IMR-90 (cell line): ENCODE results near the gene PROX2. TPM values are rescaled to one million over a fixed set of nuclear protein-coding genes. Genes with fewer than 3 reads are reported as not detected.

Experiments
- ATAC-seq: fragments of 200-7000 bp; cut with Tn5 transposase; 2 replicates; pipeline ENCODE4 v1.9.1; 2020; ENCODE audit warnings: low read depth, mild to moderate bottlenecking, moderate library complexity
- BruUV-seq: library from RNA; stranded (reverse); fragments of 400-500 nt; replicated peaks from 2 replicates; lab custom pipeline; 2021; lab: Mats Ljungman, UMichigan
- CTCF ChIA-PET: fragments of 300-600 bp; formaldehyde crosslinking; extraction: SDS; loops from one replicate; lab custom pipeline; 2021; ENCODE audit warnings: antibody characterized with exemption; lab: Yijun Ruan, JAX
- POLR2A ChIA-PET: fragments of 300-600 bp; sonication (Branson Sonifier 250); formaldehyde crosslinking; loops from one replicate; lab custom pipeline; 2022; ENCODE audit warnings: antibody characterized with exemption; ENCODE audit not compliant: unreplicated experiment; lab: Charles Lee
- DNase-seq: peaks from one replicate; pipeline ENCODE4 v3.0.0; 2013
- H2AFZ ChIP-seq: replicated peaks from 2 replicates; pipeline ENCODE3; 2013; ENCODE audit warnings: low read length, mild to moderate bottlenecking; ENCODE audit not compliant: poor library complexity
- H2AK5ac ChIP-seq: 2 replicates; pipeline ENCODE4 v1.6.1; 2013; ENCODE audit warnings: low read depth, low read length, inconsistent platforms
- H2AK9ac ChIP-seq: replicated peaks from 2 replicates; pipeline ENCODE3; 2013; ENCODE audit warnings: mild to moderate bottlenecking, low read depth, low read length, moderate library complexity; ENCODE audit not compliant: poor library complexity
- H2BK120ac ChIP-seq: 2 replicates; pipeline ENCODE4 v1.6.1; 2013; ENCODE audit warnings: low read depth, low read length, inconsistent platforms
- H2BK15ac ChIP-seq: 3 replicates; pipeline ENCODE4 v1.6.1; 2013; ENCODE audit warnings: low read depth, low read length, inconsistent platforms
- H2BK20ac ChIP-seq: 2 replicates; pipeline ENCODE4 v1.6.1; 2013; ENCODE audit warnings: low read depth, mild to moderate bottlenecking, inconsistent platforms, low read length, moderate library complexity
- H2BK5ac ChIP-seq: 2 replicates; pipeline ENCODE4 v1.6.1; 2013; ENCODE audit warnings: mild to moderate bottlenecking, low read depth, low read length, inconsistent platforms; ENCODE audit not compliant: poor library complexity, severe bottlenecking
- H3K14ac ChIP-seq: replicated peaks from 2 replicates; pipeline ENCODE4 v1.6.1; 2013; ENCODE audit warnings: low read depth, low read length, inconsistent platforms
- H3K18ac ChIP-seq: 2 replicates; pipeline ENCODE4 v1.6.1; 2013; ENCODE audit warnings: low read depth, low read length, control low read depth
- H3K23ac ChIP-seq: 2 replicates; pipeline ENCODE4 v1.6.1; 2013; ENCODE audit warnings: low read depth, low read length, inconsistent platforms
- H3K27ac ChIP-seq: 2 replicates; pipeline ENCODE4 v1.5.1; 2013; ENCODE audit warnings: mild to moderate bottlenecking, control low read depth, low read length; ENCODE audit not compliant: insufficient read depth
- H3K27me3 ChIP-seq: 2 replicates; pipeline ENCODE4 v1.6.1; 2013; ENCODE audit warnings: low read length; ENCODE audit not compliant: control insufficient read depth, insufficient read depth
- H3K36me3 ChIP-seq: 2 replicates; pipeline ENCODE4 v1.6.1; 2013; ENCODE audit warnings: low read length, mixed read lengths; ENCODE audit not compliant: control insufficient read depth, insufficient read depth
- H3K4ac ChIP-seq: 2 replicates; pipeline ENCODE4 v1.6.1; 2013; ENCODE audit warnings: low read depth, low read length, inconsistent platforms
- H3K4me1 ChIP-seq: 2 replicates; pipeline ENCODE4 v1.6.1; 2013; ENCODE audit warnings: low read length, mixed read lengths; ENCODE audit not compliant: control insufficient read depth, insufficient read depth
- H3K4me2 ChIP-seq: 2 replicates; pipeline ENCODE4 v1.6.1; 2013; ENCODE audit warnings: low read depth, mild to moderate bottlenecking, control low read depth, low read length, moderate library complexity
- H3K4me3 ChIP-seq: 2 replicates; pipeline ENCODE4 v1.5.1; 2013; ENCODE audit warnings: low read depth, mild to moderate bottlenecking, control low read depth, low read length, moderate library complexity; ENCODE audit not compliant: insufficient read depth
- H3K56ac ChIP-seq: 2 replicates; pipeline ENCODE4 v1.6.1; 2013; ENCODE audit warnings: low read length, inconsistent platforms; ENCODE audit not compliant: insufficient read depth; ENCODE audit errors: extremely low read depth
- H3K79me1 ChIP-seq, 2 experiments: 2 replicates each; pipeline ENCODE4 v1.6.1; 2013; ENCODE audit warnings: low read length in 2 of 2, inconsistent platforms in 1 of 2, low read depth in 1 of 2
- H3K9ac ChIP-seq: 2 replicates; pipeline ENCODE4 v1.6.1; 2013; ENCODE audit warnings: low read depth, low read length, control low read depth
- H3K9me1 ChIP-seq: 2 replicates; pipeline ENCODE4 v1.6.1; 2013; ENCODE audit warnings: low read length, inconsistent platforms; ENCODE audit not compliant: insufficient read depth
- H3K9me3 ChIP-seq: 2 replicates; pipeline ENCODE4 v1.6.1; 2013; ENCODE audit warnings: low read length; ENCODE audit not compliant: control insufficient read depth, insufficient read depth
- H4K20me1 ChIP-seq: 2 replicates; pipeline ENCODE4 v1.6.1; 2013; ENCODE audit warnings: low read length, inconsistent platforms; ENCODE audit not compliant: insufficient read depth
- H4K5ac ChIP-seq: 2 replicates; pipeline ENCODE4 v1.6.1; 2013; ENCODE audit warnings: mild to moderate bottlenecking, low read depth, low read length, control low read depth
- H4K8ac ChIP-seq, 2 experiments: 2 replicates each; pipeline ENCODE4 v1.6.1; 2013; ENCODE audit warnings: low read depth in 2 of 2, low read length in 2 of 2, control low read depth in 1 of 2, inconsistent platforms in 1 of 2
- H4K91ac ChIP-seq: 2 replicates; pipeline ENCODE4 v1.6.1; 2013; ENCODE audit warnings: low read depth, low read length, inconsistent platforms; ENCODE audit not compliant: insufficient read depth
- CEBPB ChIP-seq: IDR thresholded peaks from 2 replicates; pipeline ENCODE4 v1.6.1; 2012; ENCODE audit warnings: low read depth, low read length, improper control_type of control experiment
- CTCF ChIP-seq: conservative IDR thresholded peaks from 2 replicates; pipeline ENCODE4 v1.5.1; 2012; ENCODE audit warnings: mild to moderate bottlenecking, low read depth, low read length, improper control_type of control experiment
- ELK1 ChIP-seq: fragments of 150-350 bp; IDR thresholded peaks from 2 replicates; pipeline ENCODE4 v1.6.1; 2016; ENCODE audit warnings: low read depth, mild to moderate bottlenecking, low read length, moderate library complexity, borderline replicate concordance
- FOS ChIP-seq: fragments of 150-350 bp; IDR thresholded peaks from 2 replicates; pipeline ENCODE4 v1.6.1; 2016; ENCODE audit warnings: low read depth, low read length
- MAFK ChIP-seq: IDR thresholded peaks from 2 replicates; pipeline ENCODE4 v1.6.1; 2012; ENCODE audit warnings: low read depth, low read length, improper control_type of control experiment
- MAZ ChIP-seq: IDR thresholded peaks from 2 replicates; pipeline ENCODE4 v1.6.1; 2012; ENCODE audit warnings: low read depth, mild to moderate bottlenecking, low read length, improper control_type of control experiment, moderate library complexity, borderline replicate concordance
- MXI1 ChIP-seq: IDR thresholded peaks from 2 replicates; pipeline ENCODE4 v1.6.1; 2012; ENCODE audit warnings: low read depth, mild to moderate bottlenecking, low read length, moderate library complexity, borderline replicate concordance
- NFE2L2 ChIP-seq: fragments of 150-350 bp; IDR thresholded peaks from 2 replicates; pipeline ENCODE4 v1.6.1; 2016; ENCODE audit warnings: low read depth, mild to moderate bottlenecking, low read length
- POLR2A ChIP-seq: IDR thresholded peaks from 2 replicates; pipeline ENCODE4 v1.6.1; 2012; ENCODE audit warnings: mild to moderate bottlenecking, low read depth, low read length
- RAD21 ChIP-seq: IDR thresholded peaks from 2 replicates; pipeline ENCODE4 v1.6.1; 2012; ENCODE audit warnings: low read length, improper control_type of control experiment
- RCOR1 ChIP-seq: IDR thresholded peaks from 2 replicates; pipeline ENCODE4 v1.6.1; 2012; ENCODE audit warnings: mild to moderate bottlenecking, low read length, improper control_type of control experiment; ENCODE audit not compliant: insufficient replicate concordance
- RFX5 ChIP-seq: IDR thresholded peaks from 2 replicates; pipeline ENCODE4 v1.8.0; 2012; ENCODE audit warnings: low read depth, mild to moderate bottlenecking, low read length, moderate library complexity
- SMC3 ChIP-seq: fragments of 150-350 bp; IDR thresholded peaks from 2 replicates; pipeline ENCODE4 v1.6.1; 2016; ENCODE audit warnings: low read depth, mild to moderate bottlenecking, antibody characterized with exemption, low read length, moderate library complexity
- USF2 ChIP-seq: fragments of 150-350 bp; IDR thresholded peaks from 2 replicates; pipeline ENCODE4 v1.6.1; 2017; ENCODE audit warnings: mild to moderate bottlenecking, antibody characterized with exemption, low read length, low read depth
- WGBS, 2 experiments: methylation state at CpG; one replicate each; pipeline versions ENCODE4 v1.1.5 to v1.1.7; 2013; ENCODE audit warnings: missing lambda C conversion rate in 2 of 2; ENCODE audit not compliant: insufficient read length in 1 of 2; ENCODE audit errors: extremely low coverage in 2 of 2; 5-methylcytosine and 5-hydroxymethylcytosine counted together
- dilution Hi-C: fragments of 300-500 bp; cut with HindIII; formaldehyde crosslinking; loops from one replicate; pipeline ENCODE4 v1.14.3; 2018; ENCODE audit warnings: low sequenced_read_pairs; ENCODE audit not compliant: unreplicated experiment
- in situ Hi-C: fragments of 300-500 bp; cut with MboI; formaldehyde crosslinking; loops from 3 replicates; pipeline ENCODE4 v1.14.3; 2019; ENCODE audit warnings: low sequenced_read_pairs, inconsistent platforms, mixed read lengths
- intact Hi-C: fragments of 100-400 bp; cut with micrococcal nuclease; formaldehyde crosslinking; loops from 2 replicates; pipeline ENCODE4 v1.10.0; 2022
- polyA plus RNA-seq, 3 experiments: library from polyadenylated mRNA; depleted of rRNA; stranded (reverse); fragments of >200 nt; gene quantifications; 2 replicates each; pipeline ENCODE4 v1.2.3, GENCODE V29; 2012; ENCODE audit warnings: low replicate concordance in 1 of 3
- total RNA-seq: library from RNA; depleted of rRNA; stranded (reverse); fragments of >200 nt; gene quantifications from 2 replicates; pipeline ENCODE4 v1.2.3, GENCODE V29; 2012

PROX2 gene
- total and polyA plus RNA-seq, 2 of the 4 experiments (the other 2 are of a cell fraction), result not detected

GRCh38 chr14:74897642-74898041 is 21.7 kb upstream of the PROX2 start:
- Histone ChIP-seq H3K4me2 (no peak overlapping the region), H3K36me3 (peaks cover 79% of the 10 kb centered on the region), H2BK5ac (no peak overlapping the region), H3K27me3 (no peaks in the 10 kb centered on the region), H3K9me1 (no peaks in the 10 kb centered on the region), H4K5ac (no peak overlapping the region), H3K23ac (no peak overlapping the region), H2BK15ac (no peak overlapping the region), H3K18ac (no peak overlapping the region), H2AFZ (no peak overlapping the region), H2BK20ac (no peak overlapping the region), H3K14ac (no peak overlapping the region), H2AK9ac (no peak overlapping the region), H3K27ac (no peak overlapping the region), H4K8ac (no peak overlapping the region), H3K4me3 (no peak overlapping the region), H2BK120ac (no peak overlapping the region), H4K20me1 (peaks cover 8% of the 10 kb centered on the region; the same call in 1 of the 2 replicates), H4K91ac (no peak overlapping the region), H3K4ac (no peak overlapping the region), H3K56ac (no peak overlapping the region), H2AK5ac (no peak overlapping the region), H3K9me3 (no peaks in the 10 kb centered on the region), H3K4me1 (no peaks in the 10 kb centered on the region), H3K79me1 (peaks cover 31 to 33% of the 10 kb centered on the region in 2 experiments), H3K9ac (no peak overlapping the region)
- dilution Hi-C loops, result no loop called here
- no TSS peak for BruUV-seq
- in situ Hi-C loops, result no loop called here
- no CpG with 5 or more reads among the region's 4 CpGs for WGBS, 2 experiments
- TF ChIP-seq ELK1 (no peak), MXI1 (no peak), POLR2A (no peak), SMC3 (no peak), NFE2L2 (no peak), RFX5 (no peak), FOS (no peak), CTCF (no peak), RAD21 (no peak), MAFK (no peak), USF2 (no peak), CEBPB (no peak), MAZ (no peak), RCOR1 (no peak)
- ATAC-seq, result no peak
- no peak for DNase-seq
- ChIA-PET POLR2A (interaction anchor here (0.6 kb wide), 1 partner anchor 116 kb away, joined by 9 read pairs; no protein-coding TSS in a partner anchor), CTCF (interaction anchor here (1.1 kb wide), 1 partner anchor 9 kb away, joined by 3 read pairs; no protein-coding TSS in a partner anchor)
- intact Hi-C loops, result no loop called here
